Endothelial cell of hepatic sinusoid (primary cell): ENCODE measurements around the gene ALS2CL.

ENCODE experiments used
- in situ Hi-C: cut with HindIII; loops from 2 replicates; pipeline ENCODE4 v1.10.0; 2017; ENCODE audit warnings: low sequenced_read_pairs

Gene ALS2CL

GRCh38 chr3:46643701-46644100, 49.8 kb downstream of the ALS2CL start:
- in situ Hi-C loops = no loop called here

GRCh38 chr3:46642971-46643370, 50.5 kb downstream of the ALS2CL start:
- in situ Hi-C loops = no loop called here

GRCh38 chr3:46640927-46641326, 52.6 kb downstream of the ALS2CL start:
- in situ Hi-C loops = no loop called here

- in situ Hi-C loops = no loop called here
Observed at GRCh38 chr3:46639221-46639620, 54.3 kb downstream of the ALS2CL start.

- in situ Hi-C loops = loop anchor here (5.0 kb wide), 3 partner anchors 43 to 153 kb away; no protein-coding TSS in a partner anchor
Observed at GRCh38 chr3:46634856-46635255, 58.6 kb downstream of the ALS2CL start.

- in situ Hi-C loops = loop anchor here (5.0 kb wide), 3 partner anchors 40 to 150 kb away; no protein-coding TSS in a partner anchor
Observed at GRCh38 chr3:46632792-46633191, 60.7 kb downstream of the ALS2CL start.

GRCh38 chr3:46629551-46630517, 63.6 kb downstream of the ALS2CL start:
- in situ Hi-C loops = loop anchor here (5.0 kb wide), 3 partner anchors 38 to 148 kb away; no protein-coding TSS in a partner anchor

- in situ Hi-C loops = no loop called here
Observed at GRCh38 chr3:46628901-46629369, 64.5 kb downstream of the ALS2CL start.

GRCh38 chr3:46627078-46627477, 66.4 kb downstream of the ALS2CL start:
- in situ Hi-C loops = no loop called here

- in situ Hi-C loops = no loop called here
Observed at GRCh38 chr3:46626039-46626438, 67.4 kb downstream of the ALS2CL start.

- in situ Hi-C loops = no loop called here
Observed at GRCh38 chr3:46624975-46625490, 68.4 kb downstream of the ALS2CL start.

GRCh38 chr3:46624533-46624932, 68.9 kb downstream of the ALS2CL start:
- in situ Hi-C loops = no loop called here

GRCh38 chr3:46619845-46620778, 73.4 kb downstream of the ALS2CL start:
- in situ Hi-C loops = no loop called here
